Aorta (tissue), 5 donors: ENCODE measurements around the gene CDK5RAP3. TPM values are rescaled to one million over a fixed set of nuclear protein-coding genes. Genes with fewer than 3 reads are reported as not detected.
"Not testable (repeated sequence)": the region's sequence is repeated elsewhere in the genome, so short reads cannot be mapped to it uniquely, and the experiment has no call there.

ENCODE experiments used
- ATAC-seq: fragments of 200-7000 bp; cut with Tn5 transposase; one replicate; pipeline ENCODE4 v1.9.1; 2022; ENCODE audit warnings: moderate library complexity; ENCODE audit not compliant: low FRiP score
- DNase-seq, 2 donors: peaks; one replicate each; pipeline ENCODE4 v3.0.0-alpha.2; 2020
- H3K27ac ChIP-seq, 2 donors: one replicate each; pipeline ENCODE4 v1.5.1; 2013; ENCODE audit warnings: low read length in 2 of 2, mild to moderate bottlenecking in 2 of 2, moderate library complexity in 2 of 2, control low read depth in 1 of 2, inconsistent platforms in 1 of 2, low read depth in 1 of 2
- H3K27me3 ChIP-seq, 2 donors: one replicate each; pipeline ENCODE4 v1.6.1; 2013; ENCODE audit warnings: control low read depth in 1 of 2, low read length in 1 of 2, mild to moderate bottlenecking in 1 of 2, moderate library complexity in 1 of 2; ENCODE audit not compliant: insufficient read depth in 2 of 2, control insufficient read depth in 1 of 2
- H3K36me3 ChIP-seq, 2 donors: one replicate each; pipeline ENCODE4 v1.6.1; 2013; ENCODE audit warnings: control low read depth in 1 of 2, low read length in 1 of 2, mild to moderate bottlenecking in 1 of 2; ENCODE audit not compliant: insufficient read depth in 2 of 2, control insufficient read depth in 1 of 2
- H3K4me1 ChIP-seq, 2 donors: one replicate each; pipeline ENCODE4 v1.6.1; 2013; ENCODE audit warnings: low read length in 2 of 2, control low read depth in 1 of 2, mild to moderate bottlenecking in 1 of 2, moderate library complexity in 1 of 2; ENCODE audit not compliant: insufficient read depth in 2 of 2, control insufficient read depth in 1 of 2
- H3K4me3 ChIP-seq, 2 donors: one replicate each; pipeline ENCODE4 v1.5.1; 2013; ENCODE audit warnings: low read length in 2 of 2, control low read depth in 1 of 2, mild to moderate bottlenecking in 1 of 2
- H3K9me3 ChIP-seq: one replicate; pipeline ENCODE4 v1.6.1; 2013; ENCODE audit warnings: mild to moderate bottlenecking, low read length; ENCODE audit not compliant: control insufficient read depth
- WGBS, 2 donors: extraction: QIAGEN DNeasy Blood & Tissue Kit; methylation state at CpG; one replicate each; pipeline ENCODE4 v1.1.7; 2013; 5-methylcytosine and 5-hydroxymethylcytosine counted together
- intact Hi-C, 2 donors: fragments of 100-400 bp; cut with DNase I; formaldehyde crosslinking; loops; one replicate each; pipeline versions ENCODE4 v1.14.2 to v1.15.0; 2022
- polyA plus RNA-seq, 2 donors: library from polyadenylated mRNA; stranded (reverse); fragments of 200-250 nt; gene quantifications; one replicate each; pipeline ENCODE4 v1.2.3, GENCODE V29; 2013
- total RNA-seq, 2 donors: library from RNA; stranded (reverse); fragmentation: NEBNext Ultra II Directional; extraction: Animal tissue kit (Norgen Biotek cat#: 25700); gene quantifications; one replicate each; pipeline ENCODE4 v1.2.1, GENCODE V29; 2021
- donor health status: healthy with polysubstance abuse.
- donor health status: Bipolar disorder and iron deficiency.
- donor health status: DM: no; HTN: no; CAD: no.
- donor health status: DM: no; HTN: no; CAD: no.
- donor health status: DM: yes; HTN: yes; CAD: no.

Gene CDK5RAP3
- total and polyA plus RNA-seq, 4 donors = 66.1 to 679 (median 148) TPM

GRCh38 chr17:47995241-47995935, 24.5 kb downstream of the CDK5RAP3 start:
- no peaks in the 10 kb centered on the region for H3K4me1 ChIP-seq
- no peak overlapping the region for H3K27ac ChIP-seq
- H3K4me3 ChIP-seq = no peak overlapping the region
- intact Hi-C loops = no loop called here
- H3K36me3 ChIP-seq = no peaks in the 10 kb centered on the region
- DNase-seq = no peak
- H3K9me3 ChIP-seq = no peaks in the 10 kb centered on the region
- ATAC-seq = no peak
- no peaks in the 10 kb centered on the region for H3K27me3 ChIP-seq
- 78 to 86% methylated on average over 13 of the region's 13 CpGs for WGBS, 2 donors

GRCh38 chr17:47996201-47996600, 25.3 kb downstream of the CDK5RAP3 start:
- Histone ChIP-seq H3K4me1 (no peaks in the 10 kb centered on the region), H3K4me3 (no peak overlapping the region), H3K36me3 (no peaks in the 10 kb centered on the region), H3K27me3 (no peaks in the 10 kb centered on the region), H3K27ac (no peak overlapping the region), H3K9me3 (no peaks in the 10 kb centered on the region)
- 73 to 81% methylated on average over 9 of the region's 9 CpGs for WGBS, 2 donors
- intact Hi-C loops = no loop called here
- no peak for DNase-seq
- ATAC-seq = no peak

GRCh38 chr17:47997586-47997985, 26.7 kb downstream of the CDK5RAP3 start:
- Histone ChIP-seq H3K9me3 (no peaks in the 10 kb centered on the region), H3K4me1 (no peaks in the 10 kb centered on the region), H3K27me3 (no peaks in the 10 kb centered on the region), H3K36me3 (no peaks in the 10 kb centered on the region), H3K27ac (no peak overlapping the region), H3K4me3 (no peak overlapping the region)
- 79 to 84% methylated on average over 7 of the region's 7 CpGs for WGBS, 2 donors
- intact Hi-C loops = no loop called here
- ATAC-seq (no peak), DNase-seq (no peak)

GRCh38 chr17:47998044-47998443, 27.1 kb downstream of the CDK5RAP3 start:
- no peak for DNase-seq
- intact Hi-C loops = no loop called here

GRCh38 chr17:47999582-47999981, 28.7 kb downstream of the CDK5RAP3 start:
- no peak overlapping the region for H3K27ac ChIP-seq
- no peak for ATAC-seq
- WGBS, 2 donors = 60 to 65% methylated on average over 4 of the region's 4 CpGs
- no peaks in the 10 kb centered on the region for H3K27me3 ChIP-seq
- H3K9me3 ChIP-seq = no peaks in the 10 kb centered on the region
- H3K36me3 ChIP-seq = no peaks in the 10 kb centered on the region
- intact Hi-C loops = no loop called here
- no peak for DNase-seq
- H3K4me3 ChIP-seq = no peak overlapping the region
- no peaks in the 10 kb centered on the region for H3K4me1 ChIP-seq

More at GRCh38 chr17:47998044-47998443, 27.1 kb downstream of the CDK5RAP3 start:
- Histone ChIP-seq H3K9me3 (no peaks in the 10 kb centered on the region), H3K36me3 (no peaks in the 10 kb centered on the region), H3K4me1 (no peaks in the 10 kb centered on the region), H3K27ac (no peak overlapping the region), H3K27me3 (no peaks in the 10 kb centered on the region), H3K4me3 (no peak overlapping the region)
- no peak for ATAC-seq
- 91 to 95% methylated on average over 7 of the region's 7 CpGs for WGBS, 2 donors

GRCh38 chr17:48001197-48001596, 30.3 kb downstream of the CDK5RAP3 start:
- no peak overlapping the region for H3K27ac ChIP-seq
- no peaks in the 10 kb centered on the region for H3K27me3 ChIP-seq
- no peaks in the 10 kb centered on the region for H3K9me3 ChIP-seq
- H3K4me3 ChIP-seq = no peak overlapping the region
- no peaks in the 10 kb centered on the region for H3K4me1 ChIP-seq
- WGBS, 2 donors = 82 to 97% methylated on average over 1 of the region's 1 CpG
- intact Hi-C loops = no loop called here
- no peak for ATAC-seq
- H3K36me3 ChIP-seq = no peaks in the 10 kb centered on the region
- no peak for DNase-seq

GRCh38 chr17:48001657-48002056, 30.7 kb downstream of the CDK5RAP3 start:
- H3K9me3 ChIP-seq, DNase-seq, H3K4me1 ChIP-seq, H3K36me3 ChIP-seq, H3K27me3 ChIP-seq, intact Hi-C loops, H3K27ac ChIP-seq, ATAC-seq, H3K4me3 ChIP-seq: not testable (repeated sequence)
- WGBS, 2 donors = 97 to 98% methylated on average over 5 of the region's 5 CpGs

GRCh38 chr17:48002266-48002915, 31.5 kb downstream of the CDK5RAP3 start:
- Histone ChIP-seq H3K27me3 (no peaks in the 10 kb centered on the region), H3K4me3 (no peak overlapping the region), H3K36me3 (no peaks in the 10 kb centered on the region), H3K4me1 (no peaks in the 10 kb centered on the region), H3K9me3 (no peaks in the 10 kb centered on the region), H3K27ac (no peak overlapping the region)
- WGBS, 2 donors = 37 to 47% methylated on average over 4 of the region's 4 CpGs
- ATAC-seq (no peak), DNase-seq (no peak)
- intact Hi-C loops = no loop called here

GRCh38 chr17:48002916-48003416, 32.1 kb downstream of the CDK5RAP3 start:
- DNase-seq (no peak), ATAC-seq (no peak)
- no peaks in the 10 kb centered on the region for H3K36me3 ChIP-seq
- no peaks in the 10 kb centered on the region for H3K9me3 ChIP-seq
- WGBS, 2 donors = 72 to 75% methylated on average over 6 to 7 of the region's 7 CpGs
- no peak overlapping the region for H3K27ac ChIP-seq
- no peaks in the 10 kb centered on the region for H3K27me3 ChIP-seq
- H3K4me3 ChIP-seq = no peak overlapping the region
- H3K4me1 ChIP-seq = no peaks in the 10 kb centered on the region
- intact Hi-C loops = no loop called here
